IMR-90 (cell line): ENCODE results near the gene CD274. TPM values are rescaled to one million over a fixed set of nuclear protein-coding genes. Genes with fewer than 3 reads are reported as not detected.

Experiments
- ATAC-seq: fragments of 200-7000 bp; cut with Tn5 transposase; 2 replicates; pipeline ENCODE4 v1.9.1; 2020; ENCODE audit warnings: low read depth, mild to moderate bottlenecking, moderate library complexity
- BruUV-seq: library from RNA; stranded (reverse); fragments of 400-500 nt; replicated peaks from 2 replicates; lab custom pipeline; 2021; lab: Mats Ljungman, UMichigan
- CTCF ChIA-PET: fragments of 300-600 bp; formaldehyde crosslinking; extraction: SDS; loops from one replicate; lab custom pipeline; 2021; ENCODE audit warnings: antibody characterized with exemption; lab: Yijun Ruan, JAX
- POLR2A ChIA-PET: fragments of 300-600 bp; sonication (Branson Sonifier 250); formaldehyde crosslinking; loops from one replicate; lab custom pipeline; 2022; ENCODE audit warnings: antibody characterized with exemption; ENCODE audit not compliant: unreplicated experiment; lab: Charles Lee
- DNase-seq: peaks from one replicate; pipeline ENCODE4 v3.0.0; 2013
- H2AFZ ChIP-seq: replicated peaks from 2 replicates; pipeline ENCODE3; 2013; ENCODE audit warnings: low read length, mild to moderate bottlenecking; ENCODE audit not compliant: poor library complexity
- H2AK5ac ChIP-seq: 2 replicates; pipeline ENCODE4 v1.6.1; 2013; ENCODE audit warnings: low read depth, low read length, inconsistent platforms
- H2AK9ac ChIP-seq: replicated peaks from 2 replicates; pipeline ENCODE3; 2013; ENCODE audit warnings: mild to moderate bottlenecking, low read depth, low read length, moderate library complexity; ENCODE audit not compliant: poor library complexity
- H2BK120ac ChIP-seq: 2 replicates; pipeline ENCODE4 v1.6.1; 2013; ENCODE audit warnings: low read depth, low read length, inconsistent platforms
- H2BK15ac ChIP-seq: 3 replicates; pipeline ENCODE4 v1.6.1; 2013; ENCODE audit warnings: low read depth, low read length, inconsistent platforms
- H2BK20ac ChIP-seq: 2 replicates; pipeline ENCODE4 v1.6.1; 2013; ENCODE audit warnings: low read depth, mild to moderate bottlenecking, inconsistent platforms, low read length, moderate library complexity
- H2BK5ac ChIP-seq: 2 replicates; pipeline ENCODE4 v1.6.1; 2013; ENCODE audit warnings: mild to moderate bottlenecking, low read depth, low read length, inconsistent platforms; ENCODE audit not compliant: poor library complexity, severe bottlenecking
- H3K14ac ChIP-seq: replicated peaks from 2 replicates; pipeline ENCODE4 v1.6.1; 2013; ENCODE audit warnings: low read depth, low read length, inconsistent platforms
- H3K18ac ChIP-seq: 2 replicates; pipeline ENCODE4 v1.6.1; 2013; ENCODE audit warnings: low read depth, low read length, control low read depth
- H3K23ac ChIP-seq: 2 replicates; pipeline ENCODE4 v1.6.1; 2013; ENCODE audit warnings: low read depth, low read length, inconsistent platforms
- H3K27ac ChIP-seq: 2 replicates; pipeline ENCODE4 v1.5.1; 2013; ENCODE audit warnings: mild to moderate bottlenecking, control low read depth, low read length; ENCODE audit not compliant: insufficient read depth
- H3K27me3 ChIP-seq: 2 replicates; pipeline ENCODE4 v1.6.1; 2013; ENCODE audit warnings: low read length; ENCODE audit not compliant: control insufficient read depth, insufficient read depth
- H3K36me3 ChIP-seq: 2 replicates; pipeline ENCODE4 v1.6.1; 2013; ENCODE audit warnings: low read length, mixed read lengths; ENCODE audit not compliant: control insufficient read depth, insufficient read depth
- H3K4ac ChIP-seq: 2 replicates; pipeline ENCODE4 v1.6.1; 2013; ENCODE audit warnings: low read depth, low read length, inconsistent platforms
- H3K4me1 ChIP-seq: 2 replicates; pipeline ENCODE4 v1.6.1; 2013; ENCODE audit warnings: low read length, mixed read lengths; ENCODE audit not compliant: control insufficient read depth, insufficient read depth
- H3K4me2 ChIP-seq: 2 replicates; pipeline ENCODE4 v1.6.1; 2013; ENCODE audit warnings: low read depth, mild to moderate bottlenecking, control low read depth, low read length, moderate library complexity
- H3K4me3 ChIP-seq: 2 replicates; pipeline ENCODE4 v1.5.1; 2013; ENCODE audit warnings: low read depth, mild to moderate bottlenecking, control low read depth, low read length, moderate library complexity; ENCODE audit not compliant: insufficient read depth
- H3K56ac ChIP-seq: 2 replicates; pipeline ENCODE4 v1.6.1; 2013; ENCODE audit warnings: low read length, inconsistent platforms; ENCODE audit not compliant: insufficient read depth; ENCODE audit errors: extremely low read depth
- H3K79me1 ChIP-seq, 2 experiments: 2 replicates each; pipeline ENCODE4 v1.6.1; 2013; ENCODE audit warnings: low read length in 2 of 2, inconsistent platforms in 1 of 2, low read depth in 1 of 2
- H3K9ac ChIP-seq: 2 replicates; pipeline ENCODE4 v1.6.1; 2013; ENCODE audit warnings: low read depth, low read length, control low read depth
- H3K9me1 ChIP-seq: 2 replicates; pipeline ENCODE4 v1.6.1; 2013; ENCODE audit warnings: low read length, inconsistent platforms; ENCODE audit not compliant: insufficient read depth
- H3K9me3 ChIP-seq: 2 replicates; pipeline ENCODE4 v1.6.1; 2013; ENCODE audit warnings: low read length; ENCODE audit not compliant: control insufficient read depth, insufficient read depth
- H4K20me1 ChIP-seq: 2 replicates; pipeline ENCODE4 v1.6.1; 2013; ENCODE audit warnings: low read length, inconsistent platforms; ENCODE audit not compliant: insufficient read depth
- H4K5ac ChIP-seq: 2 replicates; pipeline ENCODE4 v1.6.1; 2013; ENCODE audit warnings: mild to moderate bottlenecking, low read depth, low read length, control low read depth
- H4K8ac ChIP-seq, 2 experiments: 2 replicates each; pipeline ENCODE4 v1.6.1; 2013; ENCODE audit warnings: low read depth in 2 of 2, low read length in 2 of 2, control low read depth in 1 of 2, inconsistent platforms in 1 of 2
- H4K91ac ChIP-seq: 2 replicates; pipeline ENCODE4 v1.6.1; 2013; ENCODE audit warnings: low read depth, low read length, inconsistent platforms; ENCODE audit not compliant: insufficient read depth
- CEBPB ChIP-seq: IDR thresholded peaks from 2 replicates; pipeline ENCODE4 v1.6.1; 2012; ENCODE audit warnings: low read depth, low read length, improper control_type of control experiment
- CHD1 ChIP-seq: IDR thresholded peaks from 2 replicates; pipeline ENCODE4 v1.6.1; 2012; ENCODE audit warnings: low read depth, low read length, improper control_type of control experiment
- SMC3 ChIP-seq: fragments of 150-350 bp; IDR thresholded peaks from 2 replicates; pipeline ENCODE4 v1.6.1; 2016; ENCODE audit warnings: low read depth, mild to moderate bottlenecking, antibody characterized with exemption, low read length, moderate library complexity
- WGBS, 2 experiments: methylation state at CpG; one replicate each; pipeline versions ENCODE4 v1.1.5 to v1.1.7; 2013; ENCODE audit warnings: missing lambda C conversion rate in 2 of 2; ENCODE audit not compliant: insufficient read length in 1 of 2; ENCODE audit errors: extremely low coverage in 2 of 2; 5-methylcytosine and 5-hydroxymethylcytosine counted together
- dilution Hi-C: fragments of 300-500 bp; cut with HindIII; formaldehyde crosslinking; loops from one replicate; pipeline ENCODE4 v1.14.3; 2018; ENCODE audit warnings: low sequenced_read_pairs; ENCODE audit not compliant: unreplicated experiment
- in situ Hi-C: fragments of 300-500 bp; cut with MboI; formaldehyde crosslinking; loops from 3 replicates; pipeline ENCODE4 v1.14.3; 2019; ENCODE audit warnings: low sequenced_read_pairs, inconsistent platforms, mixed read lengths
- intact Hi-C: fragments of 100-400 bp; cut with micrococcal nuclease; formaldehyde crosslinking; loops from 2 replicates; pipeline ENCODE4 v1.10.0; 2022
- polyA plus RNA-seq, 3 experiments: library from polyadenylated mRNA; depleted of rRNA; stranded (reverse); fragments of >200 nt; gene quantifications; 2 replicates each; pipeline ENCODE4 v1.2.3, GENCODE V29; 2012; ENCODE audit warnings: low replicate concordance in 1 of 3
- total RNA-seq: library from RNA; depleted of rRNA; stranded (reverse); fragments of >200 nt; gene quantifications from 2 replicates; pipeline ENCODE4 v1.2.3, GENCODE V29; 2012
- TF ChIP-seq, protein P1 (sequence below): conservative IDR thresholded peaks from 2 replicates; pipeline ENCODE4 v1.5.1; 2012; ENCODE audit warnings: mild to moderate bottlenecking, low read depth, low read length, improper control_type of control experiment
- TF ChIP-seq, protein P2 (sequence below): fragments of 150-350 bp; IDR thresholded peaks from 2 replicates; pipeline ENCODE4 v1.6.1; 2016; ENCODE audit warnings: low read depth, mild to moderate bottlenecking, low read length, moderate library complexity, borderline replicate concordance

Gene CD274
- total and polyA plus RNA-seq, 2 of the 4 experiments (the other 2 are of a cell fraction), result 17.4 to 19.4 TPM

DNA sequence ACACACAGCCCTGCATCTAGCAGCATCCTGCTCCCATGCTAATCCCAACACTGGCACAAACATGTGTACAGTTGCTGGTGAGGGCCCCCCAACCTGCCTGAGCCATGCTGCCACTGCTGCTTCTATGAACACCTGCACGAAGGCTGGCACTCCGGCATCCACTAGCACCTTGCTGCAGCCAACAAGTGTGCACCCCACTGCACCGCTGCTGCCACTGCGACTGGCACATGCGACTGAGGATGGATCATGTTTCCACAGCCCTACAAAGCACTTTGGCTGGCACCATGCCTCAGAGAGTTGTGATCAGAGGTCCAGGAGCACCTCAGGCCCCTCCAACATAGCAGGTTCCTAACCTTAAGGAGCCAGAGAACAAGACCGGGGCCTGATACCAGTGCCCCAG is 52.2 kb downstream of the CD274 start:
- Histone ChIP-seq H3K4ac (peak overlapping the region; percentile 10; the same call in 1 of the 2 replicates), H2BK20ac (peak overlapping the region; percentile 52; the same call in 1 of the 2 replicates), H4K5ac (peak overlapping the region; percentile 39; the same call in 1 of the 2 replicates), H3K36me3 (no peaks in the 10 kb centered on the region), H3K23ac (no peak overlapping the region), H4K91ac (peak overlapping the region; percentile 53), H3K4me3 (no peak overlapping the region), H3K27ac (no peak overlapping the region), H2AFZ (peak overlapping the region; percentile 51), H3K4me1 (peaks cover 6% of the 10 kb centered on the region; the same call in 1 of the 2 replicates), H3K4me2 (no peak overlapping the region), H3K14ac (no peak overlapping the region), H3K9me1 (peaks cover 17% of the 10 kb centered on the region), H3K79me1 (peaks cover 0 to 7% of the 10 kb centered on the region in 2 experiments; a peak in 1 of 4 replicates), H3K9me3 (no peaks in the 10 kb centered on the region), H2BK15ac (no peak overlapping the region), H2BK5ac (no peak overlapping the region), H3K56ac (no peak overlapping the region), H3K27me3 (no peaks in the 10 kb centered on the region), H4K20me1 (no peaks in the 10 kb centered on the region), H3K9ac (no peak overlapping the region), H4K8ac (no peak overlapping the region), H2BK120ac (no peak overlapping the region; the same call in 1 of the 2 replicates), H3K18ac (no peak overlapping the region), H2AK5ac (peak overlapping the region; percentile 20), H2AK9ac (no peak overlapping the region)
- ATAC-seq (no peak), DNase-seq (no peak)
- no peak for TF ChIP-seq CEBPB
- TF ChIP-seq SMC3, result no peak
- no peak for TF ChIP-seq CHD1
- TF ChIP-seq, protein P1, sequence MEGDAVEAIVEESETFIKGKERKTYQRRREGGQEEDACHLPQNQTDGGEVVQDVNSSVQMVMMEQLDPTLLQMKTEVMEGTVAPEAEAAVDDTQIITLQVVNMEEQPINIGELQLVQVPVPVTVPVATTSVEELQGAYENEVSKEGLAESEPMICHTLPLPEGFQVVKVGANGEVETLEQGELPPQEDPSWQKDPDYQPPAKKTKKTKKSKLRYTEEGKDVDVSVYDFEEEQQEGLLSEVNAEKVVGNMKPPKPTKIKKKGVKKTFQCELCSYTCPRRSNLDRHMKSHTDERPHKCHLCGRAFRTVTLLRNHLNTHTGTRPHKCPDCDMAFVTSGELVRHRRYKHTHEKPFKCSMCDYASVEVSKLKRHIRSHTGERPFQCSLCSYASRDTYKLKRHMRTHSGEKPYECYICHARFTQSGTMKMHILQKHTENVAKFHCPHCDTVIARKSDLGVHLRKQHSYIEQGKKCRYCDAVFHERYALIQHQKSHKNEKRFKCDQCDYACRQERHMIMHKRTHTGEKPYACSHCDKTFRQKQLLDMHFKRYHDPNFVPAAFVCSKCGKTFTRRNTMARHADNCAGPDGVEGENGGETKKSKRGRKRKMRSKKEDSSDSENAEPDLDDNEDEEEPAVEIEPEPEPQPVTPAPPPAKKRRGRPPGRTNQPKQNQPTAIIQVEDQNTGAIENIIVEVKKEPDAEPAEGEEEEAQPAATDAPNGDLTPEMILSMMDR, result no peak
- TF ChIP-seq, protein P2, sequence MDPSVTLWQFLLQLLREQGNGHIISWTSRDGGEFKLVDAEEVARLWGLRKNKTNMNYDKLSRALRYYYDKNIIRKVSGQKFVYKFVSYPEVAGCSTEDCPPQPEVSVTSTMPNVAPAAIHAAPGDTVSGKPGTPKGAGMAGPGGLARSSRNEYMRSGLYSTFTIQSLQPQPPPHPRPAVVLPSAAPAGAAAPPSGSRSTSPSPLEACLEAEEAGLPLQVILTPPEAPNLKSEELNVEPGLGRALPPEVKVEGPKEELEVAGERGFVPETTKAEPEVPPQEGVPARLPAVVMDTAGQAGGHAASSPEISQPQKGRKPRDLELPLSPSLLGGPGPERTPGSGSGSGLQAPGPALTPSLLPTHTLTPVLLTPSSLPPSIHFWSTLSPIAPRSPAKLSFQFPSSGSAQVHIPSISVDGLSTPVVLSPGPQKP, result no peak
- intact Hi-C loops (no loop called here), in situ Hi-C loops (loop anchor here (10.0 kb wide), 1 partner anchor 62 kb away; no protein-coding TSS in a partner anchor), dilution Hi-C loops (no loop called here)
- BruUV-seq, result no TSS peak
- ChIA-PET CTCF (no interaction called here), POLR2A (no interaction called here)
- WGBS, 2 experiments, result 89% methylated on average over 3 of the region's 6 CpGs; no CpG with 5 or more reads in 1 of the 2 experiments
